ENCODE measurements around the gene EYS. TPM values are rescaled to one million over a fixed set of nuclear protein-coding genes. Genes with fewer than 3 reads are reported as not detected.
"Not testable (repeated sequence)": the region's sequence is repeated elsewhere in the genome, so short reads cannot be mapped to it uniquely, and the experiment has no call there.

EYS gene
- total RNA-seq, 3 donors from 2014 or later: 1.3 to 2.9 TPM; not detected in 1

- H3K4me1 ChIP-seq: no peaks in the 10 kb centered on the region
- no peak for DNase-seq (ENCODE audit: low spot score in 2 of 2)
- H3K27me3 ChIP-seq: no peaks in the 10 kb centered on the region
- no peak for TF ChIP-seq POLR2AphosphoS5 (IDR thresholded peaks at IDR 0.05)
- TF ChIP-seq POLR2A (IDR thresholded peaks at IDR 0.05): no peak
- TF ChIP-seq, protein P1, sequence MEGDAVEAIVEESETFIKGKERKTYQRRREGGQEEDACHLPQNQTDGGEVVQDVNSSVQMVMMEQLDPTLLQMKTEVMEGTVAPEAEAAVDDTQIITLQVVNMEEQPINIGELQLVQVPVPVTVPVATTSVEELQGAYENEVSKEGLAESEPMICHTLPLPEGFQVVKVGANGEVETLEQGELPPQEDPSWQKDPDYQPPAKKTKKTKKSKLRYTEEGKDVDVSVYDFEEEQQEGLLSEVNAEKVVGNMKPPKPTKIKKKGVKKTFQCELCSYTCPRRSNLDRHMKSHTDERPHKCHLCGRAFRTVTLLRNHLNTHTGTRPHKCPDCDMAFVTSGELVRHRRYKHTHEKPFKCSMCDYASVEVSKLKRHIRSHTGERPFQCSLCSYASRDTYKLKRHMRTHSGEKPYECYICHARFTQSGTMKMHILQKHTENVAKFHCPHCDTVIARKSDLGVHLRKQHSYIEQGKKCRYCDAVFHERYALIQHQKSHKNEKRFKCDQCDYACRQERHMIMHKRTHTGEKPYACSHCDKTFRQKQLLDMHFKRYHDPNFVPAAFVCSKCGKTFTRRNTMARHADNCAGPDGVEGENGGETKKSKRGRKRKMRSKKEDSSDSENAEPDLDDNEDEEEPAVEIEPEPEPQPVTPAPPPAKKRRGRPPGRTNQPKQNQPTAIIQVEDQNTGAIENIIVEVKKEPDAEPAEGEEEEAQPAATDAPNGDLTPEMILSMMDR (IDR thresholded peaks at IDR 0.05): no peak
- H3K36me3 ChIP-seq: no peaks in the 10 kb centered on the region
- intact Hi-C loops (cut with DNase I; ENCODE audit: low total_unique reads): no loop called here
- H3K27ac ChIP-seq: no peak overlapping the region
- H3K9me3 ChIP-seq: no peaks in the 10 kb centered on the region
- H3K4me3 ChIP-seq: no peak overlapping the region
These were observed 206.0 kb downstream of the EYS start for GRCh38 chr6:65501045-65501444.

DNA sequence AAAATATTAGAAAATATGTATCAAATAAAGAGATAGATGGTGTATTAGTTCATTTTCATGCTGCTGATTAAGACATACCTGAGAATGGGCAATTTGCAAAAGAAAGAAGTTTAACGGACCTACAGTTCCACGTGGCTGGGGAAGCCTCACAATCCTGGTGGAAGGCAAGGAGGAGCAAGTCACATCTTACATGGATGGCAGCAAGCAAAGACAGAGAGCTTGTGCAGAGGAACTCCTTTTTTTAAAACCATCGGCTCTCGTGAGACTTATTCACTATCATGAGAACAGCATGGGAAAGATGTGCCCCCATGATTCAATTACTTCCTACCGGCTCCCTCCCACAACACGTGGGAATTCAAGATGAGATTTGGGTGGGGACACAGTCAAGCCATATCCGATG lies 223.4 kb downstream of the EYS start:
- H3K27ac ChIP-seq; intact Hi-C loops (cut with DNase I; ENCODE audit: low total_unique reads); H3K36me3 ChIP-seq; H3K27me3 ChIP-seq; H3K4me1 ChIP-seq; H3K9me3 ChIP-seq; H3K4me3 ChIP-seq; DNase-seq (ENCODE audit: low spot score in 2 of 2): not testable (repeated sequence)

DNA sequence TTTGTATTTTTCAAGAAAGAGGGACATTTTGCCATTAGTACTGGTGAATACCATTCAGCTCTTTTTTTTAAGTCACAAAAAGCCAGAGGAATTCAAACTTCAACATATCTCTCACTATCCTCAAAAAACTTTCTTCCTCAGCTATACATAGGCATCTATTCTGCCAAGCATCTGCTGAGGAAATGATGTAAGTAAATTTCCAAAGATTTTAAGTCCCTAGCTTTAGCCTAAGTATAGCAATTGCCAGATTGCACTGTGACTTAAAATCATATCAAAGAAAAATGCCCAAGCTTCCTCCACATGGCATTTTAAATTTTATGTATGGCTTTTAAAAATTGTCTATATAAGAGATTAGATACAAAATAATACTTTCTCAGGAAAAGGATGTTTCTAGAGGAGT lies 237.4 kb downstream of the EYS start:
- TF ChIP-seq POLR2A (IDR thresholded peaks at IDR 0.05): no peak
- TF ChIP-seq POLR2AphosphoS5 (IDR thresholded peaks at IDR 0.05): no peak
- TF ChIP-seq, protein P1 (IDR thresholded peaks at IDR 0.05): no peak
- no peak overlapping the region for H3K27ac ChIP-seq

GRCh38 chr6:65468307-65468706 lies 238.7 kb downstream of the EYS start:
- Histone ChIP-seq H3K4me3 (no peak overlapping the region), H3K36me3 (no peaks in the 10 kb centered on the region), H3K9me3 (no peaks in the 10 kb centered on the region), H3K27me3 (no peaks in the 10 kb centered on the region), H3K27ac (no peak overlapping the region), H3K4me1 (no peaks in the 10 kb centered on the region)
- intact Hi-C loops (cut with DNase I; ENCODE audit: low total_unique reads): no loop called here
- no peak for DNase-seq (ENCODE audit: low spot score in 2 of 2)
- TF ChIP-seq, protein P1 (IDR thresholded peaks at IDR 0.05): no peak
- TF ChIP-seq POLR2AphosphoS5 (IDR thresholded peaks at IDR 0.05) (no peak), POLR2A (IDR thresholded peaks at IDR 0.05) (no peak)

More for the DNA sequence above, 237.4 kb downstream of the EYS start:
- H3K36me3 ChIP-seq: no peaks in the 10 kb centered on the region
- H3K4me3 ChIP-seq: no peak overlapping the region
- H3K9me3 ChIP-seq: no peaks in the 10 kb centered on the region
- H3K4me1 ChIP-seq: no peaks in the 10 kb centered on the region
- H3K27me3 ChIP-seq: no peaks in the 10 kb centered on the region
- DNase-seq (ENCODE audit: low spot score in 2 of 2): no peak
- intact Hi-C loops (cut with DNase I; ENCODE audit: low total_unique reads): no loop called here

GRCh38 chr6:65461121-65461520 lies 245.9 kb downstream of the EYS start:
- H3K9me3 ChIP-seq: no peaks in the 10 kb centered on the region
- no peaks in the 10 kb centered on the region for H3K27me3 ChIP-seq
- no peaks in the 10 kb centered on the region for H3K36me3 ChIP-seq
- intact Hi-C loops (cut with DNase I; ENCODE audit: low total_unique reads): no loop called here
- TF ChIP-seq, protein P1 (IDR thresholded peaks at IDR 0.05): no peak
- TF ChIP-seq POLR2AphosphoS5 (IDR thresholded peaks at IDR 0.05) (no peak), POLR2A (IDR thresholded peaks at IDR 0.05) (no peak)
- H3K27ac ChIP-seq: no peak overlapping the region
- no peak for DNase-seq (ENCODE audit: low spot score in 2 of 2)
- no peak overlapping the region for H3K4me3 ChIP-seq
- no peaks in the 10 kb centered on the region for H3K4me1 ChIP-seq

- H3K9me3 ChIP-seq: peaks cover 0 to 11% of the 10 kb centered on the region in 2 donors
- H3K4me1 ChIP-seq: no peaks in the 10 kb centered on the region
- intact Hi-C loops (cut with DNase I; ENCODE audit: low total_unique reads): no loop called here
- no peak overlapping the region for H3K4me3 ChIP-seq
- H3K36me3 ChIP-seq: no peaks in the 10 kb centered on the region
- DNase-seq (ENCODE audit: low spot score in 2 of 2): no peak
- no peak overlapping the region for H3K27ac ChIP-seq
- TF ChIP-seq, protein P1 (IDR thresholded peaks at IDR 0.05): no peak
- TF ChIP-seq POLR2A (IDR thresholded peaks at IDR 0.05) (no peak), POLR2AphosphoS5 (IDR thresholded peaks at IDR 0.05) (no peak)
- H3K27me3 ChIP-seq: no peaks in the 10 kb centered on the region
These were observed 254.7 kb downstream of the EYS start for GRCh38 chr6:65452333-65452732.

All from breast epithelium (tissue), 4 donors.